NCI-H2107 treated with DMSO at 0.1 percent for 48 hours (cell line): ENCODE measurements around the gene CCDC187.

Experiments
- DNase-seq: peaks from one replicate; lab custom pipeline; 2025; ENCODE audit not compliant: unreplicated experiment; lab: John Stamatoyannopoulos, UW

Gene CCDC187

GRCh38 chr9:136230773-136231172, 73.1 kb downstream of the CCDC187 start:
- no peak for DNase-seq

GRCh38 chr9:136230365-136230764, 73.5 kb downstream of the CCDC187 start:
- DNase-seq = no peak

GRCh38 chr9:136229096-136230065, 74.5 kb downstream of the CCDC187 start:
- DNase-seq = no peak

- no peak for DNase-seq
Observed at GRCh38 chr9:136228107-136228875, 75.6 kb downstream of the CCDC187 start.

- no peak for DNase-seq
Observed at GRCh38 chr9:136226680-136227407, 77.0 kb downstream of the CCDC187 start.

GRCh38 chr9:136225748-136226679, 77.9 kb downstream of the CCDC187 start:
- no peak for DNase-seq

- no peak for DNase-seq
Observed at GRCh38 chr9:136225366-136225747, 78.5 kb downstream of the CCDC187 start.

- DNase-seq = no peak
Observed at GRCh38 chr9:136223871-136224640, 79.8 kb downstream of the CCDC187 start.

GRCh38 chr9:136222906-136223285, 81.0 kb downstream of the CCDC187 start:
- no peak for DNase-seq

GRCh38 chr9:136222166-136222905, 81.6 kb downstream of the CCDC187 start:
- DNase-seq = no peak

- DNase-seq = no peak
Observed at GRCh38 chr9:136220017-136220729, 83.7 kb downstream of the CCDC187 start.

- DNase-seq = no peak
Observed at GRCh38 chr9:136219276-136219675, 84.6 kb downstream of the CCDC187 start.

- no peak for DNase-seq
Observed at GRCh38 chr9:136218673-136219072, 85.2 kb downstream of the CCDC187 start.

GRCh38 chr9:136218271-136218670, 85.6 kb downstream of the CCDC187 start:
- no peak for DNase-seq

GRCh38 chr9:136216541-136217244, 87.2 kb downstream of the CCDC187 start:
- no peak for DNase-seq

- DNase-seq = no peak
Observed at GRCh38 chr9:136213733-136214132, 90.2 kb downstream of the CCDC187 start.

GRCh38 chr9:136212345-136212950, 91.4 kb downstream of the CCDC187 start:
- DNase-seq = no peak
